Activated CD8-positive, alpha-beta memory T cell treated with anti-CD3 and anti-CD28 coated beads, Interleukin-2, amount 10 ng/mL, durations not matched to agents 7 days and 5 days (primary cell): ENCODE data around the gene LDB2. TPM values are rescaled to one million over a fixed set of nuclear protein-coding genes. Genes with fewer than 3 reads are reported as not detected.

ENCODE experiments used
- ATAC-seq: fragments of 150-1000 bp; cut with Tn5 transposase; one replicate; pipeline ENCODE4 v1.10.0; 2021; ENCODE audit warnings: moderate library complexity
- CTCF ChIA-PET: fragments of 350-600 bp; sonication (Branson Sonifier 250); formaldehyde crosslinking; loops from one replicate; lab custom pipeline; 2021; ENCODE audit warnings: antibody characterized with exemption; lab: Charles Lee
- DNase-seq: peaks from one replicate; pipeline ENCODE4 v3.0.0-alpha.2; 2020
- H3K27ac Mint-ChIP-seq: one replicate; pipeline ENCODE4 v1.8.0; 2021; ENCODE audit warnings: mild to moderate bottlenecking, mixed read lengths
- H3K27me3 Mint-ChIP-seq: one replicate; pipeline ENCODE4 v1.8.0; 2021; ENCODE audit warnings: mixed read lengths
- H3K36me3 Mint-ChIP-seq: one replicate; pipeline ENCODE4 v1.8.0; 2021; ENCODE audit warnings: mild to moderate bottlenecking, mixed read lengths
- H3K4me1 Mint-ChIP-seq: one replicate; pipeline ENCODE4 v1.8.0; 2021; ENCODE audit warnings: mixed read lengths
- H3K4me3 Mint-ChIP-seq: one replicate; pipeline ENCODE4 v1.8.0; 2021; ENCODE audit warnings: mild to moderate bottlenecking, moderate library complexity, mixed read lengths
- H3K9me3 Mint-ChIP-seq: one replicate; pipeline ENCODE4 v1.8.0; 2022; ENCODE audit warnings: low read depth, mixed read lengths
- total RNA-seq, 2 experiments: library from RNA; stranded (reverse); gene quantifications; one replicate each; pipeline ENCODE4 v1.2.3, GENCODE V29; 2021

The LDB2 gene
- total RNA-seq, 2 experiments from 2014 or later, result not detected

GRCh38 chr4:16794816-16795445, 103.5 kb downstream of the LDB2 start:
- Mint-ChIP-seq H3K9me3 (no peaks in the 10 kb centered on the region), H3K4me3 (no peak overlapping the region), H3K27ac (no peak overlapping the region), H3K27me3 (peaks cover 3% of the 10 kb centered on the region), H3K36me3 (no peaks in the 10 kb centered on the region), H3K4me1 (no peaks in the 10 kb centered on the region)
- CTCF ChIA-PET, result interaction anchor here (0.9 to 1.6 kb wide), 2 partner anchors 122 to 652 kb away, joined by 3 to 6 read pairs; no protein-coding TSS in a partner anchor
- no peak for ATAC-seq
- peak; percentile 47 for DNase-seq

- H3K9me3 Mint-ChIP-seq, result no peaks in the 10 kb centered on the region
- H3K4me1 Mint-ChIP-seq, result no peaks in the 10 kb centered on the region
- no peak overlapping the region for H3K27ac Mint-ChIP-seq
- DNase-seq, result no peak
- CTCF ChIA-PET, result interaction anchor here (0.6 to 1.9 kb wide), 2 partner anchors 11 to 125 kb away, joined by 3 read pairs; no protein-coding TSS in a partner anchor
- H3K4me3 Mint-ChIP-seq, result no peak overlapping the region
- H3K36me3 Mint-ChIP-seq, result no peaks in the 10 kb centered on the region
- ATAC-seq, result no peak
- H3K27me3 Mint-ChIP-seq, result peaks cover 3% of the 10 kb centered on the region
Observed at GRCh38 chr4:16791460-16791859, 107.0 kb downstream of the LDB2 start.

GRCh38 chr4:16790508-16790907, 107.9 kb downstream of the LDB2 start:
- H3K4me3 Mint-ChIP-seq, result no peak overlapping the region
- DNase-seq (no peak), ATAC-seq (no peak)
- CTCF ChIA-PET, result interaction anchor here (1.9 kb wide), 1 partner anchor 126 kb away, joined by 3 read pairs; no protein-coding TSS in a partner anchor
- H3K36me3 Mint-ChIP-seq, result no peaks in the 10 kb centered on the region
- no peaks in the 10 kb centered on the region for H3K27me3 Mint-ChIP-seq
- no peaks in the 10 kb centered on the region for H3K9me3 Mint-ChIP-seq
- H3K4me1 Mint-ChIP-seq, result no peaks in the 10 kb centered on the region
- no peak overlapping the region for H3K27ac Mint-ChIP-seq

- ATAC-seq (no peak), DNase-seq (no peak)
- Mint-ChIP-seq H3K4me3 (no peak overlapping the region), H3K36me3 (no peaks in the 10 kb centered on the region), H3K9me3 (no peaks in the 10 kb centered on the region), H3K27me3 (no peaks in the 10 kb centered on the region), H3K4me1 (no peaks in the 10 kb centered on the region), H3K27ac (no peak overlapping the region)
- CTCF ChIA-PET, result no interaction called here
Observed at GRCh38 chr4:16788868-16789267, 109.6 kb downstream of the LDB2 start.

- no peaks in the 10 kb centered on the region for H3K27me3 Mint-ChIP-seq
- no peaks in the 10 kb centered on the region for H3K36me3 Mint-ChIP-seq
- H3K4me1 Mint-ChIP-seq, result no peaks in the 10 kb centered on the region
- no peak for DNase-seq
- CTCF ChIA-PET, result no interaction called here
- ATAC-seq, result no peak
- H3K4me3 Mint-ChIP-seq, result no peak overlapping the region
- H3K9me3 Mint-ChIP-seq, result no peaks in the 10 kb centered on the region
- no peak overlapping the region for H3K27ac Mint-ChIP-seq
Observed at GRCh38 chr4:16785793-16786527, 112.5 kb downstream of the LDB2 start.

GRCh38 chr4:16783119-16783518, 115.3 kb downstream of the LDB2 start:
- Mint-ChIP-seq H3K4me1 (no peaks in the 10 kb centered on the region), H3K27me3 (no peaks in the 10 kb centered on the region), H3K9me3 (no peaks in the 10 kb centered on the region), H3K36me3 (no peaks in the 10 kb centered on the region), H3K27ac (no peak overlapping the region), H3K4me3 (no peak overlapping the region)
- CTCF ChIA-PET, result no interaction called here
- no peak for ATAC-seq
- no peak for DNase-seq

GRCh38 chr4:16779028-16779675, 119.3 kb downstream of the LDB2 start:
- H3K9me3 Mint-ChIP-seq, result no peaks in the 10 kb centered on the region
- no peak overlapping the region for H3K4me3 Mint-ChIP-seq
- DNase-seq, result no peak
- H3K27ac Mint-ChIP-seq, result no peak overlapping the region
- no peak for ATAC-seq
- no peaks in the 10 kb centered on the region for H3K27me3 Mint-ChIP-seq
- no peaks in the 10 kb centered on the region for H3K4me1 Mint-ChIP-seq
- H3K36me3 Mint-ChIP-seq, result no peaks in the 10 kb centered on the region
- CTCF ChIA-PET, result interaction anchor here (0.6 kb wide), 1 partner anchor 484 kb away, joined by 4 read pairs; no protein-coding TSS in a partner anchor

GRCh38 chr4:16777726-16778125, 120.7 kb downstream of the LDB2 start:
- Mint-ChIP-seq H3K27ac (no peak overlapping the region), H3K4me3 (no peak overlapping the region), H3K4me1 (no peaks in the 10 kb centered on the region), H3K27me3 (no peaks in the 10 kb centered on the region), H3K9me3 (no peaks in the 10 kb centered on the region), H3K36me3 (no peaks in the 10 kb centered on the region)
- no peak for ATAC-seq
- CTCF ChIA-PET, result no interaction called here
- DNase-seq, result no peak

- Mint-ChIP-seq H3K9me3 (no peaks in the 10 kb centered on the region), H3K36me3 (no peaks in the 10 kb centered on the region), H3K4me1 (no peaks in the 10 kb centered on the region), H3K4me3 (no peak overlapping the region), H3K27me3 (no peaks in the 10 kb centered on the region), H3K27ac (no peak overlapping the region)
- ATAC-seq, result no peak
- CTCF ChIA-PET, result no interaction called here
- DNase-seq, result no peak
Observed at GRCh38 chr4:16775411-16776154, 122.9 kb downstream of the LDB2 start.

GRCh38 chr4:16772366-16772850, 126.0 kb downstream of the LDB2 start:
- no peaks in the 10 kb centered on the region for H3K9me3 Mint-ChIP-seq

GRCh38 chr4:16770710-16771285, 127.6 kb downstream of the LDB2 start:
- DNase-seq (no peak), ATAC-seq (no peak)
- CTCF ChIA-PET, result no interaction called here
- Mint-ChIP-seq H3K4me1 (no peaks in the 10 kb centered on the region), H3K27me3 (no peaks in the 10 kb centered on the region), H3K9me3 (no peaks in the 10 kb centered on the region), H3K27ac (no peak overlapping the region), H3K36me3 (no peaks in the 10 kb centered on the region), H3K4me3 (no peak overlapping the region)

More at GRCh38 chr4:16772366-16772850, 126.0 kb downstream of the LDB2 start:
- H3K27me3 Mint-ChIP-seq, result no peaks in the 10 kb centered on the region
- CTCF ChIA-PET, result no interaction called here
- H3K36me3 Mint-ChIP-seq, result no peaks in the 10 kb centered on the region
- H3K27ac Mint-ChIP-seq, result no peak overlapping the region
- no peak overlapping the region for H3K4me3 Mint-ChIP-seq
- DNase-seq, result no peak
- no peak for ATAC-seq
- H3K4me1 Mint-ChIP-seq, result no peaks in the 10 kb centered on the region

GRCh38 chr4:16767861-16768260, 130.6 kb downstream of the LDB2 start:
- H3K4me3 Mint-ChIP-seq, result no peak overlapping the region
- no peaks in the 10 kb centered on the region for H3K4me1 Mint-ChIP-seq

GRCh38 chr4:16767251-16767650, 131.2 kb downstream of the LDB2 start:
- DNase-seq (no peak), ATAC-seq (no peak)
- H3K4me1 Mint-ChIP-seq, result no peaks in the 10 kb centered on the region
- no peaks in the 10 kb centered on the region for H3K9me3 Mint-ChIP-seq
- no peak overlapping the region for H3K27ac Mint-ChIP-seq
- no peaks in the 10 kb centered on the region for H3K36me3 Mint-ChIP-seq
- H3K4me3 Mint-ChIP-seq, result no peak overlapping the region
- CTCF ChIA-PET, result no interaction called here
- H3K27me3 Mint-ChIP-seq, result no peaks in the 10 kb centered on the region

More at GRCh38 chr4:16767861-16768260, 130.6 kb downstream of the LDB2 start:
- no peaks in the 10 kb centered on the region for H3K36me3 Mint-ChIP-seq
- H3K27me3 Mint-ChIP-seq, result no peaks in the 10 kb centered on the region
- DNase-seq (no peak), ATAC-seq (no peak)
- H3K27ac Mint-ChIP-seq, result no peak overlapping the region
- H3K9me3 Mint-ChIP-seq, result no peaks in the 10 kb centered on the region
- CTCF ChIA-PET, result no interaction called here
